HG03558 (cell line): ENCODE results near the gene DARS1.
A peak's percentile ranks its signal among the peaks of the same experiment; 100 is the strongest.

Experiments
- ATAC-seq: cut with Tn5 transposase; IDR thresholded peaks from one replicate; pipeline ENCODE4 v1.9.1; 2021; ENCODE audit warnings: moderate number of reproducible peaks; ENCODE audit not compliant: unreplicated experiment; ENCODE audit errors: extremely low read depth

Gene DARS1

DNA sequence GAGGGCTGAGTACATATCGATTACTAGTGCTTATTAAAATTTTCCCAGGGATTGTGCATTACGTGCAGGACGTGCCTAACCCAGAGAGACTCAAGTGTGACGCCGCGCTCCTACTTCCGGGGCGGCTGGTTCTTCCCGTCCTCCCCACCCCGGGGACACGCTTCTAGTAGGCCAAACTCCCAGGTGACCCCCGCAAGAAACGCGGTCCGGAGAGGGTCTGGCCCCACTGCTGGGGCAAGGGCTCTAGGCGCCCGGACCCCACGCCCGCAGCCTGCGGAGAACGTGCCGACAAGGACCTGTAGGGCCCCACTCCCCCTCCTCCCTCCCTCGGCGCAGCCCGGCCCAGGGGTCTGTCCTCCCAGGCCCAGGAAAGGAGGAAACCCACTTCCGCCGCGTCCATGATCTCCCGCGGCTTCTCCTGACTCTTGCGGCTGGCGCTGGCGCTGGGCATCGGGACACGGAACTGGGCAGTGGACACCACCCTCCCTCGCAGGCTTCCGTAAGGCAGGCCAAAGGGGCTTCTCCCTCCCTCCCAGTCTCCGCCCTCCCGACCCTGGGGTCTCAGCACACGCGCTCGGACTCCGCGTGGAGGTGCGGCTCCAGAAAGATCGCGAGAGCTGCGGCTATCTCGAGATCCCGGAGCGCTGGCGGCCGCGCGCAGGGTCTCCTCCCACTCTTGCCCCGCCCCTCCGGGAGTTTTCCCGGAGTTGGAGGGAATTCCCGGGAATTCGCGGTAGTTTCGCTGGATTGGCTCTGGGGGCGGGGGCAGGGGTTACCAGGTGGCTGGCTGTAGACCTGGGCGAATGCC, at the start of gene DARS1:
Gene DARS1 (minus strand): TSS at position 609 of the 808 bp plus-strand sequence. CDS start 158 bp downstream, at position 451.
- peak; percentile 33 for ATAC-seq

- ATAC-seq, result no peak
Measured at GRCh38 chr2:136034629-136035028, 49.2 kb upstream of the DARS1 start.

DNA sequence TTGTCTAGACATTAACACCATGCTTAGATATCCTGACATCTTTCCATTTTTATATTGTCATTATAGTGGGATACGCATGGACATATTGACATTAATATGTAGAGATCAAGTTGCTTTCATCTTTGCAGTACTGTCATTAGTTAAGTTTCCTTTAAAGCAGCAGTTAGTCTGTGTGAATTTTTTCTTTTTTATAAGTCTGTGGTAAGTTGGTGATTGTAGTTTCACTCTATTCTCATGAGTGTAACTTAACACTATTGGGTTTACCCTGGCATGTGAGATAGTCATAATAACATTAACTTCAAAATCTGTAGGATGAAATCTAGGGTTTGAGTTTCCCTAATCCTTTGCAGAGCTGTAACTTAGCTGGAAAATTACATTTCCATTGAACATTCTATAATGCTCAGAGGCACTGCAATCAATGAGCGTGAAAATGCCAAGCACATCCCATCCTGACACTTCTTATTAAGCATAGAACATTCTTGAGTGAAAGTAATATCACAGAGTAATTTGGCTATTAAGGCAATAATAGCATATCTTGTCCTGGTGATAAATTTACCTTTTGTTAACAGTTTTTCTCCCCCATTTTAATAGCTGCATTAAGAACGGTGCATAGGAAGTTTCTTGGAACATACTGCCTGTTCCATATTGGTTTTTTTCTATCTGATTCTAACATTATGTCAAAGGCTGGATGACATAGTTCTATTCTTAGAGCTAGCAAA, 47.5 kb upstream of the DARS1 start:
- ATAC-seq, result no peak

GRCh38 chr2:136032192-136032591, 46.8 kb upstream of the DARS1 start:
- no peak for ATAC-seq

DNA sequence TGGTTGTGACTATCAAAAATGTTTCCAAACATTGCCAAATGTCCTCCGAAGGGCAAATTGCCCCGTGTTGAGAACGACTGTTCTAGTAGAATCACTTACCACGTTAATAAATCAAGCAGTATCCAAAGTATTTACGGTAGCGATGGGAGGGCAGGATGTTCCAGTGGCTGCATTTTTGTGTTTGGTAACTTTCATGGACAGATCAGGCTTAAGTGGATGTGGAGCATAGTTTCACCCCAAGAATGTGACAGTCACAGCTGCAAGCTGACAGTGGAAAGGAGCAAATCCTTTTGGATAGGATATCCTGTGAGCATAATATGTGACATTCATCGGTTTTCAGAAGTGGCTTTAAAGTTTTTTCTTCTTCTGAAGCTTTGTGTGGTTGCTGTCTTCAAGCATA, 46.3 kb upstream of the DARS1 start:
- ATAC-seq, result no peak

- ATAC-seq, result no peak
Measured at GRCh38 chr2:136030406-136030805, 45.0 kb upstream of the DARS1 start.

- peak; percentile 90 for ATAC-seq
Measured at GRCh38 chr2:136029149-136029548, 43.7 kb upstream of the DARS1 start.

DNA sequence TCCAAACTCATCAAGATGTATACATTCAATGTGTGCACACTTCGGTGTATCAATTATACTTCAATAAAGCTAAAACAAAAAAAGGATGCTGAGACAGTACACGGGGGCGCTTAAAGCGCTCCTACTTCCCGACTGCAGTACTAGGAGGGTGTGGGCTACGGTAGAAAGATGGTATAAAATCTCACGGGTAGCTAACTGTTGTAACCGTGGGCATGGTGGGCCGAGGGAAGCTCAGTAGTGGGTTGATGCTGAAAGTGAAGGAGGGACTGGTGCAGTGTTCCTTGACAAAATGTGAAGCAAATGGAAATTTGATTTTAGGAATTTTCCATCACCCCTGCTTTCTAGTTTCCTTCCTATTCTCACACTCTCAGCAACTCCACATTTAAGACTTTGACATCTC, 42.6 kb upstream of the DARS1 start:
- ATAC-seq, result no peak

DNA sequence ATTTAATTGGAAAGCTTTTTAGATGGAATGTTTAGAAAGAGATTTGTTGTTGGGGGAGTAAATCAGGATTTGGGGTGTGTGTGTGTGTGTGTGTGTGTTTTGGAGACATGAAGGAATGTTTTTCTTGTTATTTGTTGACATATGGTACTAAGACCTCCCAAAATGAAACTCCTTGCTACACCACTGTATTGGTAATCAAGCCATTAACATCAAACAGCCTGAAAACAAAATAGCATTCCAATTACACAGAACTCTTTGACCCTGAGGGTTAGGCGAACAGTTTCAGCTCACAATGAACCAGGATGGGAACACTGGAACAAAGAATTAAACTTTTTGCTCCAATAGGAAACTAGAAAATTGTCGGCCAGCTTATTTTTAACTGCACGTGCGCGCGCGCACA, 41.7 kb upstream of the DARS1 start:
- no peak for ATAC-seq

GRCh38 chr2:136025057-136025973, 39.9 kb upstream of the DARS1 start:
- ATAC-seq, result no peak

- no peak for ATAC-seq
Measured at GRCh38 chr2:136024616-136025015, 39.2 kb upstream of the DARS1 start.

GRCh38 chr2:136024185-136024584, 38.8 kb upstream of the DARS1 start:
- ATAC-seq, result no peak

DNA sequence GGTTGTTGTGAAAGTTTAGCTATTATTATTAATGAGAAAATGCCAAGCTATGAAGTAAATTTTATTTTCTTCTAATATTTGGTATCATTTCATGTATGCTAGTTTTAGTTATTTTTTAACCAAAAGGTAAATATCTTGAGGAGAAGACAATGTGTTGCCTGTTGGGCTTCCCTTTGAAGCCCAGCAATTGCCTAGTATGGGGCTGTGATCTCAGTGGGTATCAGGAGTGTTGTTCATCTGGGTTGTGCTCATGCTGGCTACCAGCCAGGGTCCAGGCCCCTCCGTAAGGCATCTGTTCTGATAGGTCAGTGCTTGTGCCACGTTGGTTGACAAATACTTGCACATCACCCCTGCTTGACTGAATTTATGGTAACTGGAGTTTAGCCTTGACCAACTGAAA, 38.0 kb upstream of the DARS1 start:
- ATAC-seq, result no peak

GRCh38 chr2:136022396-136023146, 37.1 kb upstream of the DARS1 start:
- ATAC-seq, result no peak

DNA sequence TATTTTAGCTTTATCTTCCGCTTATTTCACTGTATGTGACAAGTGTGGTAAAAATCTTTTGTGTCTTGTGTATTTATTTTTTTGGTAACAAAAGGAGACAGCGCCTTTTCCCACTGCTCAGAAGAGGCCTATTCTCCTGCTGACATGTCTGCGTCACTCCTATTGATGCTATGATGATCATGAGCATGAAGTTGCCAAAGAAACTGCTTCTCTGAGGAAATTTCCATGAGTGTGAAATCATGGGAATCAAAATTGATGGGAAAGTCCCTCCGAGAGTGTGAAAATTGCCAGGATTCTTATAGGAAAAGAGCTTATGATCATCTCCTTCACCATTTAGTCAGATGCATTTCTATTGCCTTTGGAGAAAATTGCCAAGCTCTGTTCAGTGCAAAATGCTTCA, 36.5 kb upstream of the DARS1 start:
- ATAC-seq, result no peak

DNA sequence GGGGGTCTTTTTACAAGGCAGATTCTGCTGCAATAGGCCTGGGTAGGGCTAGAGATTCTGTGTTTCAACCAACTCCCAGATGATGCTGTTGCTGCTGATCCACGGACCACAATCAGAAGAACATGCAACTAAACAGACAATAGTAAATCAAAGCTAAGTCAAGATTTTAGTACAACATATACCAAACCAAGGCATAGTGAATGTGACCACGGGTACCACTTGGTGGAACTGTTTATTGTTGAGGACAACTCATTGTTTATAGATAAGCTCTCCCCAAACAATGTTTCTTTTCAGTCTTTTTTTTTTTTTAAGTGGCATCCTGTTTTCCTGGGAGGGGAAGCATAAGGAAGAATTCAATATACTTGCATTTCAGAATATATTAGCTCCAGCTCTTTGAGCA, 36.0 kb upstream of the DARS1 start:
- ATAC-seq, result no peak

- ATAC-seq, result no peak
Measured at GRCh38 chr2:136020831-136021230, 35.4 kb upstream of the DARS1 start.

DNA sequence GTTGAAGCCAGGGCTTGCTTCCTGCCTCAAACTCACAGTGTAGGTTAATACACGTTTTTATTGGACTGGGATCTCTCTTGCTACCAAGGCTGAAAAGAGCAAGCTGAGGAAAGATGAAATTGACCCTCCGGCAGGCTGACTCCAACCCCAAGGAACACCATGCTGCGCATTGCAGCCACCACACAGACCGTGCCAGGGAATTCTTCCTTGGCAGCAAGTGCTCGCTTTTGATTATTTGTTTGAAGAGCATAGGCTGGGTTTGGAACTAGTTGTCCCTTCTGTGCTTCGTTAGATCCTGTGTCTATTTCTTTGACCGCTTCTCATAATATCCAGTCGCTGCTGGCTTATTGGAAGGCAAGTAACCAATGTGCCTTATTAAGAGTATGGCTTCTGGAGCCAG, 34.4 kb upstream of the DARS1 start:
- ATAC-seq, result no peak

DNA sequence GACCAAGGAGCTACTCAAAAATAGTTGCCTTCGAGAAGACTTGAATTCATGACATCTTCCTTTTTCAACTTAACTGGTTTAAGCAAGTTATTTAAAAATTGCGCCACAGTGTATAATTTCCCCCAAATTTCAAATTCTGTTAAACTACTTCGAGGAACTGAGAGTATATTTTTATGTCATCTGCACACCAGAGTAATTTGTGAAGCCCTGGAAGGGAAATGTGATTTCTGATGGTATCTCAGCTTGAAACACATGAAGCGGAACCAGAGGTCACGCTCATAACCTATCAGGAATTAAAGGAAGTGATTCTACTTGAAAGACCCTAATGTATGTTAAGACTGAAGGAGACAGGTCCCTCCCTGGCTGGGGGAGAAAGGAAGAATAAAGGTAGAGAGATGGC, 33.9 kb upstream of the DARS1 start:
- no peak for ATAC-seq

DNA sequence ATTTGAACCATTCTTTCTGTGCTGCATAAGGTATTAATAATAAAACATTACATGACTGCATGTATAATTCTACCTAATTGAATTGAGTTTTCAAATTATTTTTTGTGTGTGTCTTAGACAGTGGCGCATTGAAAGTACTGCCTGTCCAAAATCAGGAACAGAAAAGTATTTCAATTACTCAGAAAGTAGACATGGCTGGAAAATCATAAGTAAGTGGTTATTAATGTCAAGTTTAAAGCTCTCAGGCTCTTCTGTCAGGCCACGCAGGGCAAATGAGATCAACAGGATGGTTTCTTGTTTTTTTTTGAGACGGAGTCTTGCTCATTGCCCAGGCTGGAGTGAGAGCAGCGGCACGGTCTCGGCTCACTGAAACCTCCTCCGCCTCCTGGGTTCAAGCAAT, 32.4 kb upstream of the DARS1 start:
- no peak for ATAC-seq
